ENCODE data around the gene SLC34A1. TPM values are rescaled to one million over a fixed set of nuclear protein-coding genes. Genes with fewer than 3 reads are reported as not detected.

Gene SLC34A1
- total and polyA plus RNA-seq, 2 experiments from 2014 or later, result not detected

- ATAC-seq (peak; percentile 77), DNase-seq (ENCODE audit: low spot score) (peak; percentile 80)
- no peak overlapping the region; the same call in 2 of the 3 replicates for H3K4me3 Mint-ChIP-seq
- H3K9me3 Mint-ChIP-seq, result no peaks in the 10 kb centered on the region
- Histone ChIP-seq H2AFZ (no peak overlapping the region; the same call in 1 of the 2 replicates), H3K27ac (ENCODE audit: low read depth) (no peak overlapping the region), H3K36me3 (ENCODE audit: insufficient read depth) (no peaks in the 10 kb centered on the region), H3K9me2 (ENCODE audit: insufficient read depth) (no peaks in the 10 kb centered on the region), H3F3A (replicated peaks; ENCODE audit: low read depth) (no peaks in the 10 kb centered on the region), H3K79me2 (replicated peaks; ENCODE audit: insufficient read depth) (no peaks in the 10 kb centered on the region), H3K4me1 (ENCODE audit: insufficient read depth) (no peaks in the 10 kb centered on the region), H4K20me1 (replicated peaks; ENCODE audit: insufficient read depth) (no peaks in the 10 kb centered on the region), H3K4me2 (no peak overlapping the region), H3K27me3 (ENCODE audit: insufficient read depth) (no peaks in the 10 kb centered on the region), H3K4me3 (no peak overlapping the region)
- H3K36me3 Mint-ChIP-seq (ENCODE audit: low read depth), result no peaks in the 10 kb centered on the region
- peaks cover 9% of the 10 kb centered on the region for H3K4me1 Mint-ChIP-seq
- TF ChIP-seq CTCF (conservative IDR thresholded peaks at IDR 0.05; ENCODE audit: low read depth in 2 of 2), result peak; percentile 22 to 68; a peak in 2 of 4 replicates
- TF ChIP-seq CREB1 (CRISPR knock-in tag; IDR thresholded peaks at IDR 0.05; ENCODE audit: low read depth), result no peak
- TF ChIP-seq ZNF462 (CRISPR knock-in tag; IDR thresholded peaks at IDR 0.05), result no peak
- TF ChIP-seq REST (IDR thresholded peaks at IDR 0.05; ENCODE audit: unreplicated experiment), result no peak
- TF ChIP-seq STAT1 (IDR thresholded peaks at IDR 0.05; ENCODE audit: unreplicated experiment), result no peak
- H3K27me3 Mint-ChIP-seq (ENCODE audit: insufficient read depth, low read depth, poor library complexity), result peaks cover 19% of the 10 kb centered on the region
- no peak overlapping the region for H3K27ac Mint-ChIP-seq
These were observed 1.7 kb upstream of the SLC34A1 start for GRCh38 chr5:177382423-177383029.

Measured in GM23338 (cell line).